GM12878 (cell line): ENCODE data around the gene ATG5. TPM values are rescaled to one million over a fixed set of nuclear protein-coding genes. Genes with fewer than 3 reads are reported as not detected.

Experiments used
- BCL11A ChIP-seq: IDR thresholded peaks from 2 replicates; pipeline ENCODE4 v1.6.1; 2011; ENCODE audit warnings: low read depth, low read length
- BHLHE40 ChIP-seq, 2 experiments: fragments of 450-650 bp in 1 of 2; IDR thresholded peaks; 2 replicates each; pipeline ENCODE4 v1.6.1; 2011 to 2017; ENCODE audit warnings: low read depth in 2 of 2, borderline replicate concordance in 1 of 2, improper control_type of control experiment in 1 of 2, low read length in 1 of 2, mild to moderate bottlenecking in 1 of 2
- BRCA1 ChIP-seq: IDR thresholded peaks from 2 replicates; pipeline ENCODE4 v1.6.1; 2011; ENCODE audit warnings: low read depth, low read length, improper control_type of control experiment
- CHD4 ChIP-seq: fragments of 200-600 bp; sonication (generic); IDR thresholded peaks from 2 replicates; pipeline ENCODE4 v1.6.1; 2016; ENCODE audit warnings: mild to moderate bottlenecking
- FOXM1 ChIP-seq: IDR thresholded peaks from 2 replicates; pipeline ENCODE4 v1.6.1; 2012; ENCODE audit warnings: low read depth, mild to moderate bottlenecking, inconsistent platforms, low read length, moderate library complexity
- HDGF ChIP-seq: fragments of 450-650 bp; IDR thresholded peaks from 2 replicates; pipeline ENCODE4 v1.6.1; 2016; ENCODE audit warnings: antibody characterized with exemption
- IKZF1 ChIP-seq: fragments of 450-650 bp; conservative IDR thresholded peaks from 2 replicates; pipeline ENCODE4 v1.6.1; 2017; ENCODE audit warnings: antibody characterized with exemption, mild to moderate bottlenecking
- IKZF2 ChIP-seq, 2 experiments: fragments of 450-650 bp; IDR thresholded peaks; 2 replicates each; pipeline ENCODE4 v1.6.1; 2017; ENCODE audit warnings: mild to moderate bottlenecking in 2 of 2, moderate library complexity in 2 of 2
- KAT2A ChIP-seq: conservative IDR thresholded peaks from 2 replicates; pipeline ENCODE4 v1.6.1; 2011; ENCODE audit warnings: low read depth, low read length; ENCODE audit not compliant: control insufficient read depth
- MEF2A ChIP-seq: IDR thresholded peaks from 2 replicates; pipeline ENCODE4 v1.6.1; 2011; ENCODE audit warnings: low read depth, mild to moderate bottlenecking, low read length, moderate library complexity; ENCODE audit not compliant: insufficient read depth
- NR2C1 ChIP-seq: fragments of 450-650 bp; IDR thresholded peaks from 2 replicates; pipeline ENCODE4 v1.6.1; 2017; ENCODE audit warnings: antibody characterized with exemption, mild to moderate bottlenecking, moderate library complexity
- NRF1 ChIP-seq: conservative IDR thresholded peaks from 2 replicates; pipeline ENCODE4 v1.6.1; 2011; ENCODE audit warnings: mild to moderate bottlenecking, low read depth, low read length, improper control_type of control experiment
- POLR2AphosphoS5 ChIP-seq: IDR thresholded peaks from 2 replicates; pipeline ENCODE4 v1.6.1; 2011; ENCODE audit warnings: mild to moderate bottlenecking, low read length, inconsistent platforms
- POU2F2 ChIP-seq: IDR thresholded peaks from 3 replicates; pipeline ENCODE4 v1.6.1; 2011; ENCODE audit warnings: low read depth, mild to moderate bottlenecking, low read length, borderline replicate concordance
- RUNX3 ChIP-seq: IDR thresholded peaks from 2 replicates; pipeline ENCODE4 v1.6.1; 2012; ENCODE audit warnings: low read length, inconsistent platforms
- STAT3 ChIP-seq: IDR thresholded peaks from 2 replicates; pipeline ENCODE4 v1.6.1; 2011; ENCODE audit warnings: low read depth, low read length, improper control_type of control experiment
- TAF1 ChIP-seq: IDR thresholded peaks from 2 replicates; pipeline ENCODE4 v1.6.1; 2011; ENCODE audit warnings: mild to moderate bottlenecking, low read depth, low read length, borderline replicate concordance
- TBL1XR1 ChIP-seq: IDR thresholded peaks from 2 replicates; pipeline ENCODE4 v1.6.1; 2012; ENCODE audit warnings: low read depth, low read length, improper control_type of control experiment
- ZNF24 ChIP-seq: fragments of 450-650 bp; IDR thresholded peaks from 2 replicates; pipeline ENCODE4 v1.6.1; 2017; ENCODE audit warnings: antibody characterized with exemption, mild to moderate bottlenecking
- polyA plus RNA-seq, 11 experiments: library from polyadenylated mRNA; depleted of rRNA in 4 of 11; unstranded in 6 of 11; stranded (reverse) in 5 of 11; fragments of >200 nt; fragmentation: Nextera tagmentation in 4 of 11; fragmentation: Illumina TruSeq in 1 of 11; extraction: Ambion mirVana in 4 of 11; extraction: Trizol in 1 of 11; gene quantifications; 1 replicate in 1 of 11; 2 replicates in 10 of 11; pipeline versions ENCODE4 v1.2.1 to v1.2.3, GENCODE V29; 2011 to 2016; ENCODE audit warnings: inconsistent platforms in 2 of 11, missing spikeins in 2 of 11, low read depth in 1 of 11
- total RNA-seq, 4 experiments: library from RNA; depleted of rRNA in 3 of 4; stranded (reverse); fragments of >200 nt in 3 of 4; fragmentation: Illumina TruSeq in 1 of 4; extraction: Trizol in 1 of 4; gene quantifications; 2 replicates each; pipeline versions ENCODE4 v1.2.1 to v1.2.3, GENCODE V29; 2013 to 2021
- TF ChIP-seq, protein P1 (sequence below): IDR thresholded peaks from 2 replicates; pipeline ENCODE4 v1.6.1; 2012; ENCODE audit warnings: low read depth, low read length, improper control_type of control experiment
- TF ChIP-seq, protein P2 (sequence below): IDR thresholded peaks from 2 replicates; pipeline ENCODE4 v1.6.1; 2011; ENCODE audit warnings: mild to moderate bottlenecking, low read depth, low read length, moderate library complexity; ENCODE audit not compliant: insufficient replicate concordance
- TF ChIP-seq, protein P3 (sequence below): IDR thresholded peaks from 2 replicates; pipeline ENCODE4 v1.6.1; 2012; ENCODE audit warnings: improper control_type of control experiment, low read depth, low read length; ENCODE audit not compliant: insufficient replicate concordance
- TF ChIP-seq, protein P4 (sequence below): IDR thresholded peaks from 2 replicates; pipeline ENCODE4 v1.6.1; 2012; ENCODE audit warnings: low read depth, low read length, improper control_type of control experiment

ATG5 gene
- total and polyA plus RNA-seq, 10 of the 15 experiments (the other 5 are each of a cell fraction or from before 2014, with no cell fraction given): 12.9 to 51.8 (median 23.9) TPM

DNA sequence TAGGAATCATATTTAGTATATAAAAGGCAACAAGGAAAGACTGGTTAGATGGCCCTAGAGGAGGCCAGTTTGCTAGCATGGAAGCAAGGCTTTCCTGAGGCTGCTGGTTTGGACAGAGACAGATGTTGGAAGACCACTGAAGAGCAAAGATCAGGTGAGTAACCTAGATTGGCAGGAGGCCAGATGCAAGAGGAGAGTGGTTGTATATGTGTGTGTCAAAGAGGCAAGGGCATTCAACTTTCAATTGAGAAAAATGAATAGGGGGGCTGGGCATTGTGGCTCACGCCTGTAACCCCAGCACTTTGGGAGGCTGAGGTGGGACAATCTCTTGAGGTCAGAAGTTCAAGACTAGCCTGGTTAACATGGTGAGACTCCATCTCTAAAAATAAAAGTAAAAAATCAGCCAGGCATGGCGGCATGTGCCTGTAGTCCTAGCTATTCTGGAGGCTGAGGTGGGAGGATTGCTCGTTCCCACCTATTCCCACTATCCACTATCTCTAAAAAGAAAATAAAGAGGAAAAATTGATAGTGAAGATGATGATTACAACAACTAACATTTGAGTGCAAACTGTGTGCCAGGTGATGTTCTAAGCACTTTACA lies 159.6 kb downstream of the ATG5 start (continued):
- TF ChIP-seq, protein P1, sequence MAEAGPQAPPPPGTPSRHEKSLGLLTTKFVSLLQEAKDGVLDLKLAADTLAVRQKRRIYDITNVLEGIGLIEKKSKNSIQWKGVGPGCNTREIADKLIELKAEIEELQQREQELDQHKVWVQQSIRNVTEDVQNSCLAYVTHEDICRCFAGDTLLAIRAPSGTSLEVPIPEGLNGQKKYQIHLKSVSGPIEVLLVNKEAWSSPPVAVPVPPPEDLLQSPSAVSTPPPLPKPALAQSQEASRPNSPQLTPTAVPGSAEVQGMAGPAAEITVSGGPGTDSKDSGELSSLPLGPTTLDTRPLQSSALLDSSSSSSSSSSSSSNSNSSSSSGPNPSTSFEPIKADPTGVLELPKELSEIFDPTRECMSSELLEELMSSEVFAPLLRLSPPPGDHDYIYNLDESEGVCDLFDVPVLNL: no peak
- TF ChIP-seq ZNF24 (no peak), IKZF1 (0 out of 2 replicates have a peak, but pooled peaks have one; percentile 30), BHLHE40 (IDR thresholded peaks at IDR 0.05; ENCODE audit: borderline replicate concordance in 1 of 2, low read depth in 2 of 2, low read length in 1 of 2) (peak; percentile 48 to 68; a peak in 3 of 4 replicates), RUNX3 (peak; percentile 41; the same call in 1 of the 2 replicates), TAF1 (no peak), POLR2AphosphoS5 (peak; percentile 33; the same call in 1 of the 2 replicates), HDGF (no peak), TBL1XR1 (no peak), NR2C1 (no peak), MEF2A (0 out of 2 replicates have a peak, but pooled peaks have one; percentile 15), CHD4 (no peak), STAT3 (no peak), BCL11A (no peak), FOXM1 (no peak), NRF1 (no peak), POU2F2 (no peak), IKZF2 (IDR thresholded peaks at IDR 0.05) (peak in 1 of 2 experiments; percentile 32; a peak in 2 of 4 replicates), BRCA1 (no peak), KAT2A (no peak)
- TF ChIP-seq, protein P2, sequence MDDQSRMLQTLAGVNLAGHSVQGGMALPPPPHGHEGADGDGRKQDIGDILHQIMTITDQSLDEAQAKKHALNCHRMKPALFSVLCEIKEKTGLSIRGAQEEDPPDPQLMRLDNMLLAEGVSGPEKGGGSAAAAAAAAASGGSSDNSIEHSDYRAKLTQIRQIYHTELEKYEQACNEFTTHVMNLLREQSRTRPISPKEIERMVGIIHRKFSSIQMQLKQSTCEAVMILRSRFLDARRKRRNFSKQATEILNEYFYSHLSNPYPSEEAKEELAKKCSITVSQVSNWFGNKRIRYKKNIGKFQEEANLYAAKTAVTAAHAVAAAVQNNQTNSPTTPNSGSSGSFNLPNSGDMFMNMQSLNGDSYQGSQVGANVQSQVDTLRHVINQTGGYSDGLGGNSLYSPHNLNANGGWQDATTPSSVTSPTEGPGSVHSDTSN: no peak
- TF ChIP-seq, protein P3, sequence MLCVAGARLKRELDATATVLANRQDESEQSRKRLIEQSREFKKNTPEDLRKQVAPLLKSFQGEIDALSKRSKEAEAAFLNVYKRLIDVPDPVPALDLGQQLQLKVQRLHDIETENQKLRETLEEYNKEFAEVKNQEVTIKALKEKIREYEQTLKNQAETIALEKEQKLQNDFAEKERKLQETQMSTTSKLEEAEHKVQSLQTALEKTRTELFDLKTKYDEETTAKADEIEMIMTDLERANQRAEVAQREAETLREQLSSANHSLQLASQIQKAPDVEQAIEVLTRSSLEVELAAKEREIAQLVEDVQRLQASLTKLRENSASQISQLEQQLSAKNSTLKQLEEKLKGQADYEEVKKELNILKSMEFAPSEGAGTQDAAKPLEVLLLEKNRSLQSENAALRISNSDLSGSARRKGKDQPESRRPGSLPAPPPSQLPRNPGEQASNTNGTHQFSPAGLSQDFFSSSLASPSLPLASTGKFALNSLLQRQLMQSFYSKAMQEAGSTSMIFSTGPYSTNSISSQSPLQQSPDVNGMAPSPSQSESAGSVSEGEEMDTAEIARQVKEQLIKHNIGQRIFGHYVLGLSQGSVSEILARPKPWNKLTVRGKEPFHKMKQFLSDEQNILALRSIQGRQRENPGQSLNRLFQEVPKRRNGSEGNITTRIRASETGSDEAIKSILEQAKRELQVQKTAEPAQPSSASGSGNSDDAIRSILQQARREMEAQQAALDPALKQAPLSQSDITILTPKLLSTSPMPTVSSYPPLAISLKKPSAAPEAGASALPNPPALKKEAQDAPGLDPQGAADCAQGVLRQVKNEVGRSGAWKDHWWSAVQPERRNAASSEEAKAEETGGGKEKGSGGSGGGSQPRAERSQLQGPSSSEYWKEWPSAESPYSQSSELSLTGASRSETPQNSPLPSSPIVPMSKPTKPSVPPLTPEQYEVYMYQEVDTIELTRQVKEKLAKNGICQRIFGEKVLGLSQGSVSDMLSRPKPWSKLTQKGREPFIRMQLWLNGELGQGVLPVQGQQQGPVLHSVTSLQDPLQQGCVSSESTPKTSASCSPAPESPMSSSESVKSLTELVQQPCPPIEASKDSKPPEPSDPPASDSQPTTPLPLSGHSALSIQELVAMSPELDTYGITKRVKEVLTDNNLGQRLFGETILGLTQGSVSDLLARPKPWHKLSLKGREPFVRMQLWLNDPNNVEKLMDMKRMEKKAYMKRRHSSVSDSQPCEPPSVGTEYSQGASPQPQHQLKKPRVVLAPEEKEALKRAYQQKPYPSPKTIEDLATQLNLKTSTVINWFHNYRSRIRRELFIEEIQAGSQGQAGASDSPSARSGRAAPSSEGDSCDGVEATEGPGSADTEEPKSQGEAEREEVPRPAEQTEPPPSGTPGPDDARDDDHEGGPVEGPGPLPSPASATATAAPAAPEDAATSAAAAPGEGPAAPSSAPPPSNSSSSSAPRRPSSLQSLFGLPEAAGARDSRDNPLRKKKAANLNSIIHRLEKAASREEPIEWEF: no peak
- TF ChIP-seq, protein P4, sequence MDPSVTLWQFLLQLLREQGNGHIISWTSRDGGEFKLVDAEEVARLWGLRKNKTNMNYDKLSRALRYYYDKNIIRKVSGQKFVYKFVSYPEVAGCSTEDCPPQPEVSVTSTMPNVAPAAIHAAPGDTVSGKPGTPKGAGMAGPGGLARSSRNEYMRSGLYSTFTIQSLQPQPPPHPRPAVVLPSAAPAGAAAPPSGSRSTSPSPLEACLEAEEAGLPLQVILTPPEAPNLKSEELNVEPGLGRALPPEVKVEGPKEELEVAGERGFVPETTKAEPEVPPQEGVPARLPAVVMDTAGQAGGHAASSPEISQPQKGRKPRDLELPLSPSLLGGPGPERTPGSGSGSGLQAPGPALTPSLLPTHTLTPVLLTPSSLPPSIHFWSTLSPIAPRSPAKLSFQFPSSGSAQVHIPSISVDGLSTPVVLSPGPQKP: no peak
